ENCODE measurements around the gene HMGN2. TPM values are rescaled to one million over a fixed set of nuclear protein-coding genes. Genes with fewer than 3 reads are reported as not detected.
A peak's percentile ranks its signal among the peaks of the same experiment; 100 is the strongest.

Gene HMGN2
- total and polyA plus RNA-seq, 2 of the 13 experiments (the other 11 are each of a cell fraction or from before 2014, with no cell fraction given): 63.4 to 343 TPM

DNA sequence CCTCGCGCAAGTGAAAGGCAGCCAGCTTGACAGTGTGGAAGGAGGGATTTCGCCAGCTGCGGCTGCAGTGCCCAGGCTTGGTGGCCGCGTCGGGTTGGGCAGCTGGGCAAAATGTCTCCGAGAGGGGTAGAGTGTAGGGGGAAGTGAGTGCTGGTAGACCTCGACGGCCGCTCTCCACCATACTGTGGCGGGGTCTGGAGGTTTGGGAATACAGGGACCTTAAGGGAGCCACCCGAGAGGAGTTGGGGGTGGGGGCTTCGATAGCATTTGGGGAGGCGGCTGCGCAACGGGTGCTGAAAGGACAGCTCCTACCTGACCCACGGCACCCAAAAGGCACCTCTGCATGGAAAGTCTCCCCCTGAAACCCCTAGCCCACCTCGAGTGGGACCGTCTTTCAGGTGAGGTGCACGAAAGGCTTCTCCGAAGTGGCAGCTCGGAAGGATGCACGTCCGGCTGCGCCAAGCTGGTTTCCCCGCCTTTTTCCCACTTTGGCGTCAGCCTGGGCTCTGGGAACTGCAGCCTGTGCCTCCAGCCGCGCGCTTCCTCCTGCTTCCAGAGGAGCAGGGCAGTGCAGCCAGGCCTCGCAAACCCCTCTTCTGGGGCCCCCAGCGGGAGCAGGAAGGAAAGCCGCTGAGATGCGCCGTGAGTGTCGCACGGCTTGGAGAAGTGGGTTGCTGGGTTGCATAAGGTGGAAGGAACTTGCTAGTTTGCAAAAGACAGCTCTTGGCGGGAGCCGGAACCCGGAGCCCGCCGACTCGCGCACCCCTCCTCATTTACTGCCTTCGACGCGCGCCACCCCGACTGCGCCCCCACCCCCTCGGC lies 531 bp upstream of the HMGN2 start:
- 60% methylated on average over 24 of the region's 52 CpGs for WGBS (ENCODE audit: low lambda C conversion rate)
- CTCF ChIA-PET (ENCODE audit: low intra/inter-chr PET ratio, low total read pairs): no interaction called here
- Histone ChIP-seq H3K9me3 (ENCODE audit: low read length) (no peaks in the 10 kb centered on the region), H3K4me1 (ENCODE audit: insufficient read depth, low read length) (peaks cover 31% of the 10 kb centered on the region), H4K20me1 (ENCODE audit: insufficient read depth, low read length) (peaks cover 12% of the 10 kb centered on the region), H3K36me3 (replicated peaks in 1 of 2; ENCODE audit: control insufficient read depth in 1 of 2, insufficient read depth in 2 of 2, low read length in 2 of 2) (peaks cover 4 to 51% of the 10 kb centered on the region in 2 experiments), H3K27ac (ENCODE audit: extremely low read length, insufficient read depth, low read length) (peak overlapping the region; percentile 100), H2AFZ (ENCODE audit: low read length) (no peak overlapping the region), H3K4me3 (replicated peaks in 1 of 3; ENCODE audit: insufficient read depth in 1 of 3, low read depth in 2 of 3, low read length in 3 of 3) (peak overlapping the region; percentile 78 to 86 (median 83)), H3K4me2 (ENCODE audit: low read depth, low read length) (peak overlapping the region; percentile 96), H3K9ac (ENCODE audit: insufficient read depth, low read depth, low read length) (peak overlapping the region; percentile 99), H3K27me3 (ENCODE audit: control insufficient read depth in 1 of 2, insufficient read depth in 2 of 2, low read length in 2 of 2) (no peaks in the 10 kb centered on the region; a peak in 1 of 5 replicates), H3K79me2 (ENCODE audit: insufficient read depth, low read length) (peaks cover 18% of the 10 kb centered on the region)
- no peak for FAIRE-seq
- TSS peak; percentile 59 for BruUV-seq (replicated peaks)
- DNase-seq (ENCODE audit: low spot score): no peak
- in situ Hi-C loops (cut with HindIII; ENCODE audit: extremely low pct_ligation_motif_present, low pct_unique_long_range_greater_than_20kb): no loop called here
- ATAC-seq: peak; percentile 55
- POLR2A ChIA-PET: interaction anchor here (0.6 to 3.1 kb wide), 6 partner anchors 9 to 159 kb away, joined by 3 to 29 read pairs (median 6); partner anchors contain the start of gene DHDDS
- intact Hi-C loops (cut with micrococcal nuclease; ENCODE audit: unreplicated experiment): no loop called here
- TF ChIP-seq ZNF878 (CRISPR knock-in tag; IDR thresholded peaks at IDR 0.05) (no peak), ZNF83 (CRISPR knock-in tag; IDR thresholded peaks at IDR 0.05; ENCODE audit: borderline replicate concordance) (no peak), ZNF891 (CRISPR knock-in tag; IDR thresholded peaks at IDR 0.05) (no peak), ZNF543 (CRISPR knock-in tag; IDR thresholded peaks at IDR 0.05) (no peak), MAF1 (CRISPR knock-in tag; IDR thresholded peaks at IDR 0.05; ENCODE audit: borderline replicate concordance) (no peak), RAD21 (CRISPR knock-in tag; IDR thresholded peaks at IDR 0.05) (no peak), CBX2 (IDR thresholded peaks at IDR 0.05; ENCODE audit: low read depth, low read length) (no peak), CBX2 (CRISPR knock-in tag; IDR thresholded peaks at IDR 0.05; ENCODE audit: low read depth) (no peak), ZNF761 (CRISPR knock-in tag; conservative IDR thresholded peaks at IDR 0.05) (no peak), RARA (CRISPR knock-in tag; IDR thresholded peaks at IDR 0.05) (no peak), ZNF138 (CRISPR knock-in tag; IDR thresholded peaks at IDR 0.05; ENCODE audit: low read depth) (no peak), ZC3H4 (CRISPR knock-in tag; IDR thresholded peaks at IDR 0.05; ENCODE audit: borderline replicate concordance) (no peak), SUZ12 (IDR thresholded peaks at IDR 0.05; ENCODE audit: low read depth, low read length) (no peak), WIZ (CRISPR knock-in tag; IDR thresholded peaks at IDR 0.05) (no peak), ZSCAN21 (CRISPR knock-in tag; IDR thresholded peaks at IDR 0.05; ENCODE audit: borderline replicate concordance) (no peak)
- TF ChIP-seq, protein P1, sequence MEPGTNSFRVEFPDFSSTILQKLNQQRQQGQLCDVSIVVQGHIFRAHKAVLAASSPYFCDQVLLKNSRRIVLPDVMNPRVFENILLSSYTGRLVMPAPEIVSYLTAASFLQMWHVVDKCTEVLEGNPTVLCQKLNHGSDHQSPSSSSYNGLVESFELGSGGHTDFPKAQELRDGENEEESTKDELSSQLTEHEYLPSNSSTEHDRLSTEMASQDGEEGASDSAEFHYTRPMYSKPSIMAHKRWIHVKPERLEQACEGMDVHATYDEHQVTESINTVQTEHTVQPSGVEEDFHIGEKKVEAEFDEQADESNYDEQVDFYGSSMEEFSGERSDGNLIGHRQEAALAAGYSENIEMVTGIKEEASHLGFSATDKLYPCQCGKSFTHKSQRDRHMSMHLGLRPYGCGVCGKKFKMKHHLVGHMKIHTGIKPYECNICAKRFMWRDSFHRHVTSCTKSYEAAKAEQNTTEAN (CRISPR knock-in tag; conservative IDR thresholded peaks at IDR 0.05): no peak
- TF ChIP-seq, protein P2, sequence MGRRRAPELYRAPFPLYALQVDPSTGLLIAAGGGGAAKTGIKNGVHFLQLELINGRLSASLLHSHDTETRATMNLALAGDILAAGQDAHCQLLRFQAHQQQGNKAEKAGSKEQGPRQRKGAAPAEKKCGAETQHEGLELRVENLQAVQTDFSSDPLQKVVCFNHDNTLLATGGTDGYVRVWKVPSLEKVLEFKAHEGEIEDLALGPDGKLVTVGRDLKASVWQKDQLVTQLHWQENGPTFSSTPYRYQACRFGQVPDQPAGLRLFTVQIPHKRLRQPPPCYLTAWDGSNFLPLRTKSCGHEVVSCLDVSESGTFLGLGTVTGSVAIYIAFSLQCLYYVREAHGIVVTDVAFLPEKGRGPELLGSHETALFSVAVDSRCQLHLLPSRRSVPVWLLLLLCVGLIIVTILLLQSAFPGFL (CRISPR knock-in tag; IDR thresholded peaks at IDR 0.05): 0 out of 2 replicates have a peak, but pooled peaks have one; percentile 46
- TF ChIP-seq, protein P3, sequence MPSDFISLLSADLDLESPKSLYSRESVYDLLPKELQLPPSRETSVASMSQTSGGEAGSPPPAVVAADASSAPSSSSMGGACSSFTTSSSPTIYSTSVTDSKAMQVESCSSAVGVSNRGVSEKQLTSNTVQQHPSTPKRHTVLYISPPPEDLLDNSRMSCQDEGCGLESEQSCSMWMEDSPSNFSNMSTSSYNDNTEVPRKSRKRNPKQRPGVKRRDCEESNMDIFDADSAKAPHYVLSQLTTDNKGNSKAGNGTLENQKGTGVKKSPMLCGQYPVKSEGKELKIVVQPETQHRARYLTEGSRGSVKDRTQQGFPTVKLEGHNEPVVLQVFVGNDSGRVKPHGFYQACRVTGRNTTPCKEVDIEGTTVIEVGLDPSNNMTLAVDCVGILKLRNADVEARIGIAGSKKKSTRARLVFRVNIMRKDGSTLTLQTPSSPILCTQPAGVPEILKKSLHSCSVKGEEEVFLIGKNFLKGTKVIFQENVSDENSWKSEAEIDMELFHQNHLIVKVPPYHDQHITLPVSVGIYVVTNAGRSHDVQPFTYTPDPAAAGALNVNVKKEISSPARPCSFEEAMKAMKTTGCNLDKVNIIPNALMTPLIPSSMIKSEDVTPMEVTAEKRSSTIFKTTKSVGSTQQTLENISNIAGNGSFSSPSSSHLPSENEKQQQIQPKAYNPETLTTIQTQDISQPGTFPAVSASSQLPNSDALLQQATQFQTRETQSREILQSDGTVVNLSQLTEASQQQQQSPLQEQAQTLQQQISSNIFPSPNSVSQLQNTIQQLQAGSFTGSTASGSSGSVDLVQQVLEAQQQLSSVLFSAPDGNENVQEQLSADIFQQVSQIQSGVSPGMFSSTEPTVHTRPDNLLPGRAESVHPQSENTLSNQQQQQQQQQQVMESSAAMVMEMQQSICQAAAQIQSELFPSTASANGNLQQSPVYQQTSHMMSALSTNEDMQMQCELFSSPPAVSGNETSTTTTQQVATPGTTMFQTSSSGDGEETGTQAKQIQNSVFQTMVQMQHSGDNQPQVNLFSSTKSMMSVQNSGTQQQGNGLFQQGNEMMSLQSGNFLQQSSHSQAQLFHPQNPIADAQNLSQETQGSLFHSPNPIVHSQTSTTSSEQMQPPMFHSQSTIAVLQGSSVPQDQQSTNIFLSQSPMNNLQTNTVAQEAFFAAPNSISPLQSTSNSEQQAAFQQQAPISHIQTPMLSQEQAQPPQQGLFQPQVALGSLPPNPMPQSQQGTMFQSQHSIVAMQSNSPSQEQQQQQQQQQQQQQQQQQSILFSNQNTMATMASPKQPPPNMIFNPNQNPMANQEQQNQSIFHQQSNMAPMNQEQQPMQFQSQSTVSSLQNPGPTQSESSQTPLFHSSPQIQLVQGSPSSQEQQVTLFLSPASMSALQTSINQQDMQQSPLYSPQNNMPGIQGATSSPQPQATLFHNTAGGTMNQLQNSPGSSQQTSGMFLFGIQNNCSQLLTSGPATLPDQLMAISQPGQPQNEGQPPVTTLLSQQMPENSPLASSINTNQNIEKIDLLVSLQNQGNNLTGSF (CRISPR knock-in tag; IDR thresholded peaks at IDR 0.05): no peak

Measured in HepG2 (cell line).